HepG2 (cell line): ENCODE measurements around the gene VARS1. TPM values are rescaled to one million over a fixed set of nuclear protein-coding genes. Genes with fewer than 3 reads are reported as not detected.

Source experiments
- CHD2 ChIP-seq: IDR thresholded peaks from 2 replicates; pipeline ENCODE4 v1.6.1; 2011; ENCODE audit warnings: low read depth, low read length, improper control_type of control experiment
- DMAP1 ChIP-seq: IDR thresholded peaks from 2 replicates; pipeline ENCODE4 v1.6.1; 2016
- NAIF1 ChIP-seq: sonication (generic); formaldehyde crosslinking; IDR thresholded peaks from 2 replicates; pipeline ENCODE4 v1.5.0; 2020; ENCODE audit warnings: mild to moderate bottlenecking, missing genetic modification reagents, borderline replicate concordance
- RCOR2 ChIP-seq: IDR thresholded peaks from 2 replicates; pipeline ENCODE4 v1.6.1; 2016; ENCODE audit warnings: missing biosample characterization, missing genetic modification reagents
- RXRB ChIP-seq: IDR thresholded peaks from 2 replicates; pipeline ENCODE4 v1.6.1; 2016; ENCODE audit warnings: borderline replicate concordance, missing genetic modification reagents, missing compliant biosample characterization
- SNAI1 ChIP-seq: sonication (generic); formaldehyde crosslinking; IDR thresholded peaks from 2 replicates; pipeline ENCODE4 v1.5.0; 2020; ENCODE audit warnings: mild to moderate bottlenecking, missing genetic modification reagents, borderline replicate concordance
- ZNF549 ChIP-seq: sonication (generic); formaldehyde crosslinking; IDR thresholded peaks from 2 replicates; pipeline ENCODE4 v1.5.0; 2020; ENCODE audit warnings: missing genetic modification reagents
- ZNF747 ChIP-seq: sonication (generic); formaldehyde crosslinking; IDR thresholded peaks from 2 replicates; pipeline ENCODE4 v1.8.1; 2023; ENCODE audit warnings: missing genetic modification reagents, mild to moderate bottlenecking, borderline replicate concordance
- polyA plus RNA-seq, 8 experiments: library from polyadenylated mRNA; depleted of rRNA in 3 of 8; stranded (reverse) in 7 of 8; unstranded in 1 of 8; fragments of >200 nt; fragmentation: Illumina TruSeq in 4 of 8; extraction: Trizol in 4 of 8; gene quantifications; 2 replicates each; pipeline versions ENCODE4 v1.2.1 to v1.2.3, GENCODE V29; 2011 to 2016; ENCODE audit warnings: low read depth in 4 of 8, missing spikeins in 1 of 8, mixed read lengths in 1 of 8; ENCODE audit not compliant: insufficient read depth in 1 of 8
- total RNA-seq, 5 experiments: library from RNA; depleted of rRNA; stranded (reverse); fragments of >200 nt; fragmentation: Illumina TruSeq; extraction: Trizol; gene quantifications; 2 replicates each; pipeline ENCODE4 v1.2.3, GENCODE V29; 2016; ENCODE audit warnings: low read depth in 1 of 5
- TF ChIP-seq, protein P1 (sequence below): sonication (generic); formaldehyde crosslinking; IDR thresholded peaks from 2 replicates; pipeline ENCODE4 v1.9.0; 2021; ENCODE audit warnings: missing genetic modification reagents, borderline replicate concordance
- TF ChIP-seq, protein P2 (sequence below): sonication (generic); formaldehyde crosslinking; IDR thresholded peaks from 2 replicates; pipeline ENCODE4 v1.4.0; 2020; ENCODE audit warnings: missing genetic modification reagents
- TF ChIP-seq, protein P3 (sequence below): sonication (generic); formaldehyde crosslinking; IDR thresholded peaks from 2 replicates; pipeline ENCODE4; 2020; ENCODE audit warnings: missing genetic modification reagents, mild to moderate bottlenecking, borderline replicate concordance
- TF ChIP-seq, protein P4 (sequence below): sonication (generic); formaldehyde crosslinking; IDR thresholded peaks from 2 replicates; pipeline ENCODE4 v1.5.1; 2020; ENCODE audit warnings: mild to moderate bottlenecking, missing genetic modification reagents, borderline replicate concordance
- TF ChIP-seq, protein P5 (sequence below): sonication (generic); formaldehyde crosslinking; IDR thresholded peaks from 2 replicates; pipeline ENCODE4 v1.8.0; 2023; ENCODE audit warnings: mild to moderate bottlenecking, missing genetic modification reagents
- TF ChIP-seq, protein P6 (sequence below): IDR thresholded peaks from 2 replicates; pipeline ENCODE4 v1.6.1; 2016; ENCODE audit warnings: missing compliant biosample characterization, missing genetic modification reagents, borderline replicate concordance

Gene VARS1
- total and polyA plus RNA-seq, 2 of the 13 experiments (the other 11 are each of a cell fraction or from before 2014, with no cell fraction given) = 14.7 to 56.1 TPM

DNA sequence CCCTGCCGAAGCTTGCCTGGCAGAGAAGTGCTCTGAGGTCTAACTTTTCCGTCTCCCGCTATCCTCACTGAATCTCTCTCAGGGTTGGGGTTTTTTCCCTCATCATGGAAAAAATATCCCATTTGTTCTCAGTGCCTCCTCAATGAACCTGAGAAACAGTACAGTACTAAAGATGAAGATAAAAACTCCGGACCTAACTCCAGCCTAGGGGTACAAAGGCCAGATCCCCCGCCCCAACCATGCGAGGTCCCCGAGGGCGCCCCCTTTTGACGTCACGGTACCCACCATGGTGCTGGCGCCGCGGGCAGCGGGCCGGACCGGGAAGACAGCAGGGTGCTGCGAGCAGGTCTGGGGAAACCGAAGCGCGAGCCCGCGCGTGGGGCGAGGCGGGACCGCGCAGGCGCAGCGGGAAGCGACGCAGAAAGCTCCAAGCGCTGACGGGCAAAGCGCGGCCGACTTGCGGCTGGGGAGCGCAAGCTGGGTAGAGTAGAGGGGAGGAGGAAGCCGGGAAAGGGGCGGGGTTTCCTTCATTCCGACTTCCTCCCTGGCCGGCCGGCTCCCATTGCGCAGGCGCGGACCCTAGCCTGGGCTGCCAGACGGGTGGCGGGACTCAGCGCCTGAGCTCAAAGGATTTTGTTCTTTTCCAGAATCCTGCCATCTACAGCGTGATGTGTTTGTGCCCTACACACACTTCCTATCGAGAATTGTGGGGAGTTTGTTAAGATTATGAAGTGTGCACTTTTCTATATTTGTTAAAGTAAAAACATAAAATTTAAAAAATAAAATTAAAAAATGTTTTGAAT lies 11.1 kb upstream of the VARS1 start, which contains the start of gene LSM2 (continued):
- TF ChIP-seq, protein P1, sequence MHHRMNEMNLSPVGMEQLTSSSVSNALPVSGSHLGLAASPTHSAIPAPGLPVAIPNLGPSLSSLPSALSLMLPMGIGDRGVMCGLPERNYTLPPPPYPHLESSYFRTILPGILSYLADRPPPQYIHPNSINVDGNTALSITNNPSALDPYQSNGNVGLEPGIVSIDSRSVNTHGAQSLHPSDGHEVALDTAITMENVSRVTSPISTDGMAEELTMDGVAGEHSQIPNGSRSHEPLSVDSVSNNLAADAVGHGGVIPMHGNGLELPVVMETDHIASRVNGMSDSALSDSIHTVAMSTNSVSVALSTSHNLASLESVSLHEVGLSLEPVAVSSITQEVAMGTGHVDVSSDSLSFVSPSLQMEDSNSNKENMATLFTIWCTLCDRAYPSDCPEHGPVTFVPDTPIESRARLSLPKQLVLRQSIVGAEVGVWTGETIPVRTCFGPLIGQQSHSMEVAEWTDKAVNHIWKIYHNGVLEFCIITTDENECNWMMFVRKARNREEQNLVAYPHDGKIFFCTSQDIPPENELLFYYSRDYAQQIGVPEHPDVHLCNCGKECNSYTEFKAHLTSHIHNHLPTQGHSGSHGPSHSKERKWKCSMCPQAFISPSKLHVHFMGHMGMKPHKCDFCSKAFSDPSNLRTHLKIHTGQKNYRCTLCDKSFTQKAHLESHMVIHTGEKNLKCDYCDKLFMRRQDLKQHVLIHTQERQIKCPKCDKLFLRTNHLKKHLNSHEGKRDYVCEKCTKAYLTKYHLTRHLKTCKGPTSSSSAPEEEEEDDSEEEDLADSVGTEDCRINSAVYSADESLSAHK (CRISPR knock-in tag) = no peak
- peak; percentile 73 for TF ChIP-seq RCOR2 (CRISPR knock-in tag)
- TF ChIP-seq, protein P2, sequence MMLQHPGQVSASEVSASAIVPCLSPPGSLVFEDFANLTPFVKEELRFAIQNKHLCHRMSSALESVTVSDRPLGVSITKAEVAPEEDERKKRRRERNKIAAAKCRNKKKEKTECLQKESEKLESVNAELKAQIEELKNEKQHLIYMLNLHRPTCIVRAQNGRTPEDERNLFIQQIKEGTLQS (CRISPR knock-in tag) = peak; percentile 43; the same call in 1 of the 2 replicates
- TF ChIP-seq DMAP1 (CRISPR knock-in tag) = peak; percentile 94
- TF ChIP-seq, protein P3, sequence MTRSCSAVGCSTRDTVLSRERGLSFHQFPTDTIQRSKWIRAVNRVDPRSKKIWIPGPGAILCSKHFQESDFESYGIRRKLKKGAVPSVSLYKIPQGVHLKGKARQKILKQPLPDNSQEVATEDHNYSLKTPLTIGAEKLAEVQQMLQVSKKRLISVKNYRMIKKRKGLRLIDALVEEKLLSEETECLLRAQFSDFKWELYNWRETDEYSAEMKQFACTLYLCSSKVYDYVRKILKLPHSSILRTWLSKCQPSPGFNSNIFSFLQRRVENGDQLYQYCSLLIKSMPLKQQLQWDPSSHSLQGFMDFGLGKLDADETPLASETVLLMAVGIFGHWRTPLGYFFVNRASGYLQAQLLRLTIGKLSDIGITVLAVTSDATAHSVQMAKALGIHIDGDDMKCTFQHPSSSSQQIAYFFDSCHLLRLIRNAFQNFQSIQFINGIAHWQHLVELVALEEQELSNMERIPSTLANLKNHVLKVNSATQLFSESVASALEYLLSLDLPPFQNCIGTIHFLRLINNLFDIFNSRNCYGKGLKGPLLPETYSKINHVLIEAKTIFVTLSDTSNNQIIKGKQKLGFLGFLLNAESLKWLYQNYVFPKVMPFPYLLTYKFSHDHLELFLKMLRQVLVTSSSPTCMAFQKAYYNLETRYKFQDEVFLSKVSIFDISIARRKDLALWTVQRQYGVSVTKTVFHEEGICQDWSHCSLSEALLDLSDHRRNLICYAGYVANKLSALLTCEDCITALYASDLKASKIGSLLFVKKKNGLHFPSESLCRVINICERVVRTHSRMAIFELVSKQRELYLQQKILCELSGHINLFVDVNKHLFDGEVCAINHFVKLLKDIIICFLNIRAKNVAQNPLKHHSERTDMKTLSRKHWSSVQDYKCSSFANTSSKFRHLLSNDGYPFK (CRISPR knock-in tag) = peak; percentile 88
- no peak for TF ChIP-seq ZNF549 (CRISPR knock-in tag)
- no peak for TF ChIP-seq ZNF747
- TF ChIP-seq, protein P4, sequence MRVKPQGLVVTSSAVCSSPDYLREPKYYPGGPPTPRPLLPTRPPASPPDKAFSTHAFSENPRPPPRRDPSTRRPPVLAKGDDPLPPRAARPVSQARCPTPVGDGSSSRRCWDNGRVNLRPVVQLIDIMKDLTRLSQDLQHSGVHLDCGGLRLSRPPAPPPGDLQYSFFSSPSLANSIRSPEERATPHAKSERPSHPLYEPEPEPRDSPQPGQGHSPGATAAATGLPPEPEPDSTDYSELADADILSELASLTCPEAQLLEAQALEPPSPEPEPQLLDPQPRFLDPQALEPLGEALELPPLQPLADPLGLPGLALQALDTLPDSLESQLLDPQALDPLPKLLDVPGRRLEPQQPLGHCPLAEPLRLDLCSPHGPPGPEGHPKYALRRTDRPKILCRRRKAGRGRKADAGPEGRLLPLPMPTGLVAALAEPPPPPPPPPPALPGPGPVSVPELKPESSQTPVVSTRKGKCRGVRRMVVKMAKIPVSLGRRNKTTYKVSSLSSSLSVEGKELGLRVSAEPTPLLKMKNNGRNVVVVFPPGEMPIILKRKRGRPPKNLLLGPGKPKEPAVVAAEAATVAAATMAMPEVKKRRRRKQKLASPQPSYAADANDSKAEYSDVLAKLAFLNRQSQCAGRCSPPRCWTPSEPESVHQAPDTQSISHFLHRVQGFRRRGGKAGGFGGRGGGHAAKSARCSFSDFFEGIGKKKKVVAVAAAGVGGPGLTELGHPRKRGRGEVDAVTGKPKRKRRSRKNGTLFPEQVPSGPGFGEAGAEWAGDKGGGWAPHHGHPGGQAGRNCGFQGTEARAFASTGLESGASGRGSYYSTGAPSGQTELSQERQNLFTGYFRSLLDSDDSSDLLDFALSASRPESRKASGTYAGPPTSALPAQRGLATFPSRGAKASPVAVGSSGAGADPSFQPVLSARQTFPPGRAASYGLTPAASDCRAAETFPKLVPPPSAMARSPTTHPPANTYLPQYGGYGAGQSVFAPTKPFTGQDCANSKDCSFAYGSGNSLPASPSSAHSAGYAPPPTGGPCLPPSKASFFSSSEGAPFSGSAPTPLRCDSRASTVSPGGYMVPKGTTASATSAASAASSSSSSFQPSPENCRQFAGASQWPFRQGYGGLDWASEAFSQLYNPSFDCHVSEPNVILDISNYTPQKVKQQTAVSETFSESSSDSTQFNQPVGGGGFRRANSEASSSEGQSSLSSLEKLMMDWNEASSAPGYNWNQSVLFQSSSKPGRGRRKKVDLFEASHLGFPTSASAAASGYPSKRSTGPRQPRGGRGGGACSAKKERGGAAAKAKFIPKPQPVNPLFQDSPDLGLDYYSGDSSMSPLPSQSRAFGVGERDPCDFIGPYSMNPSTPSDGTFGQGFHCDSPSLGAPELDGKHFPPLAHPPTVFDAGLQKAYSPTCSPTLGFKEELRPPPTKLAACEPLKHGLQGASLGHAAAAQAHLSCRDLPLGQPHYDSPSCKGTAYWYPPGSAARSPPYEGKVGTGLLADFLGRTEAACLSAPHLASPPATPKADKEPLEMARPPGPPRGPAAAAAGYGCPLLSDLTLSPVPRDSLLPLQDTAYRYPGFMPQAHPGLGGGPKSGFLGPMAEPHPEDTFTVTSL (CRISPR knock-in tag) = peak; percentile 67
- TF ChIP-seq SNAI1 (CRISPR knock-in tag) = no peak; the same call in 1 of the 2 replicates
- TF ChIP-seq, protein P5, sequence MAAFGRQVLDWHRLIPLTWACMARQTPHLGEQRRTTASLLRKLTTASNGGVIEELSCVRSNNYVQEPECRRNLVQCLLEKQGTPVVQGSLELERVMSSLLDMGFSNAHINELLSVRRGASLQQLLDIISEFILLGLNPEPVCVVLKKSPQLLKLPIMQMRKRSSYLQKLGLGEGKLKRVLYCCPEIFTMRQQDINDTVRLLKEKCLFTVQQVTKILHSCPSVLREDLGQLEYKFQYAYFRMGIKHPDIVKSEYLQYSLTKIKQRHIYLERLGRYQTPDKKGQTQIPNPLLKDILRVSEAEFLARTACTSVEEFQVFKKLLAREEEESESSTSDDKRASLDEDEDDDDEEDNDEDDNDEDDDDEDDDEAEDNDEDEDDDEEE (CRISPR knock-in tag) = peak; percentile 66
- TF ChIP-seq CHD2 = no peak
- TF ChIP-seq NAIF1 (CRISPR knock-in tag) = peak; percentile 98
- peak; percentile 64; the same call in 1 of the 2 replicates for TF ChIP-seq RXRB (CRISPR knock-in tag)
- TF ChIP-seq, protein P6, sequence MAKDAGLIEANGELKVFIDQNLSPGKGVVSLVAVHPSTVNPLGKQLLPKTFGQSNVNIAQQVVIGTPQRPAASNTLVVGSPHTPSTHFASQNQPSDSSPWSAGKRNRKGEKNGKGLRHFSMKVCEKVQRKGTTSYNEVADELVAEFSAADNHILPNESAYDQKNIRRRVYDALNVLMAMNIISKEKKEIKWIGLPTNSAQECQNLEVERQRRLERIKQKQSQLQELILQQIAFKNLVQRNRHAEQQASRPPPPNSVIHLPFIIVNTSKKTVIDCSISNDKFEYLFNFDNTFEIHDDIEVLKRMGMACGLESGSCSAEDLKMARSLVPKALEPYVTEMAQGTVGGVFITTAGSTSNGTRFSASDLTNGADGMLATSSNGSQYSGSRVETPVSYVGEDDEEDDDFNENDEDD (CRISPR knock-in tag) = peak; percentile 88
